Activated T-cell treated with anti-CD3 and anti-CD28 coated beads, Interleukin-2, amount 50 U/mL, for 24 hours (primary cell): ENCODE data around the gene TMEM72.

ENCODE experiments used
- DNase-seq: peaks from one replicate; pipeline ENCODE4 v3.0.0-alpha.2; 2020
- H3K27ac Mint-ChIP-seq: 2 replicates; pipeline ENCODE4 v1.8.0; 2020; ENCODE audit warnings: mild to moderate bottlenecking, mixed read lengths
- H3K27me3 Mint-ChIP-seq: 2 replicates; pipeline ENCODE4 v1.8.0; 2020; ENCODE audit warnings: mixed read lengths
- H3K36me3 Mint-ChIP-seq: 2 replicates; pipeline ENCODE4 v1.8.0; 2020; ENCODE audit warnings: low read depth, mixed read lengths
- H3K4me1 Mint-ChIP-seq: 2 replicates; pipeline ENCODE4 v1.8.0; 2020; ENCODE audit warnings: low read depth, mixed read lengths
- H3K4me3 Mint-ChIP-seq: 2 replicates; pipeline ENCODE4 v1.8.0; 2020; ENCODE audit warnings: mild to moderate bottlenecking, moderate library complexity, mixed read lengths
- H3K9me3 Mint-ChIP-seq: 2 replicates; pipeline ENCODE4 v1.8.0; 2020; ENCODE audit warnings: mixed read lengths

TMEM72 gene

DNA sequence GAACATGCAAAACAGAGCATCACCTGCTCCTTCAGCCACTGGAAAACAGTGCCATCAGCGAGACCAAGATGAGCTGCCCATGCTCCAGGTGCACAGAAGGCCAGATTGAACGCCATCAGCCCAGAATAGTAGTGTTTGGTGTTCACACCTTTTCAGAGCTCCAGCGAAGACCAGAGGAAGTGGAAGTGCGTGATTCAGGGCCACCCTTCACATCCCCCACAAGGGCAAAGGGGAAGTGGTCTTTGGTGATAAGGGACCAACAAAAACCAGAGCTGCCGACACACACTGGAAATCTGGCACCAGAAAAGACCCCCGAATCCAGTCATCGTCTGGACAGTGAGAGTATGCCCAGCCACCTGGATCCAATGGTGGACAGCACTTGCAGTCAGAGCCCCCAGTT lies 29.5 kb upstream of the TMEM72 start:
- Mint-ChIP-seq H3K4me1 (peaks cover 10% of the 10 kb centered on the region), H3K4me3 (no peak overlapping the region), H3K27ac (no peak overlapping the region), H3K36me3 (no peaks in the 10 kb centered on the region), H3K27me3 (peaks cover 19% of the 10 kb centered on the region), H3K9me3 (no peaks in the 10 kb centered on the region)
- no peak for DNase-seq

- Mint-ChIP-seq H3K4me1 (peaks cover 10% of the 10 kb centered on the region), H3K4me3 (no peak overlapping the region), H3K27me3 (peaks cover 19% of the 10 kb centered on the region), H3K9me3 (no peaks in the 10 kb centered on the region), H3K36me3 (no peaks in the 10 kb centered on the region), H3K27ac (no peak overlapping the region)
- DNase-seq = no peak
These were observed 28.9 kb upstream of the TMEM72 start for GRCh38 chr10:44882166-44882720.

DNA sequence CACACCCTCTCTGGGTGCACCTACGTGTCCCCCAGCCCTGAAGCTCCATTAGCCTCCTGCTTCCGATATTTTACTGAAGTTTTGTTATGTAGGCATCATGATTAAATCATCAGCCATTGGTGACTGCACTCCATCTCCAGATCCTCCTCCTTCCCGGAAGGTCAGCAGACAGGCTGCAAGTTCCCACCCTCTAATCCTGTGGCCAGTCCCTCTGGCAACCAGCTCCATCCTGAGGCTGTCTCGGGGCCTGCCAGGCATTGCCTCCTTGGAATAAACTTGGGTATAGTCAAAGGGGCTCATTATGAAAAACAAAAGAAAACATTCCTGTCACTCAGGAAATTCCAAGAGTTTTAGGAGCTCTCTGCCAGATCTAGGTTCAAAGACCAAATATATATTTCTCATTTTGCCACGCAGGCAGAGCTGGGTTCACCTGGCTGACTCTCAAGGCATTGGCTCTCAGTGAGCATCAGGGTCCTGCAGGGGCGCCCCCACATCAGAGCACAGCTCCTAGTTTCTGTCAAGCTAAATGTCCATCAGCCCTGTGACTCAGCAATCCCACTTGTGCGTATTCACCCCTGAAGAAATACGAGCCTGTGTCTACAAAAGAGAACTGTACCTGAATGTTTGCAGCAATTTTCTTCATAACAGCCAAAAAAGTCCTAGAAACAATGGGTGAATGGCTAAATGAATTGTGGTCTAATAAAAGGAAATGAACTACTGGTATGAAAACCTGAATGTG lies 27.4 kb upstream of the TMEM72 start:
- Mint-ChIP-seq H3K27ac (no peak overlapping the region), H3K27me3 (peaks cover 19% of the 10 kb centered on the region), H3K9me3 (no peaks in the 10 kb centered on the region), H3K4me3 (no peak overlapping the region), H3K36me3 (no peaks in the 10 kb centered on the region), H3K4me1 (peaks cover 9% of the 10 kb centered on the region)
- DNase-seq = no peak

DNA sequence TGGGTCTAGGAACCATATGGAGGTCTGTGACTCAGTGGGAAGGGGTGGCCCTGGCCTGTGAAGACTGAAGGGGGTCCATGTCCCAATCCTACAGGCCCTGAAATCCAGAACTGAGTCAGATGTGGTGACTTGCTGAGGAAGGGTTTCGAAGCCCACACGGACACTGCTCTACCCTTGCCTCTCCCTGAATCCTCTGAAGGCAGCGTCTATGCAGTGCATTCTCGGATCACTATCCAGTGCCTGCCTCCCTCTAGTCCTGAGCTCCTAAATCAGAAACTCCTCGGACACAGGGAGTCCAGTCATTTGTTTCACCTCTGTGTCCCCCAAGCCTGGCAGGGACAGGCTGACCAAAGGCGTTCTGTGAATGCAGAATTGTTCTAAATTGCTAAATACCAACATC lies 25.4 kb upstream of the TMEM72 start:
- no peak for DNase-seq
- H3K36me3 Mint-ChIP-seq = no peaks in the 10 kb centered on the region
- H3K9me3 Mint-ChIP-seq = no peaks in the 10 kb centered on the region
- H3K27ac Mint-ChIP-seq = no peak overlapping the region
- peaks cover under 1% of the 10 kb centered on the region for H3K27me3 Mint-ChIP-seq
- H3K4me3 Mint-ChIP-seq = no peak overlapping the region
- H3K4me1 Mint-ChIP-seq = no peaks in the 10 kb centered on the region

DNA sequence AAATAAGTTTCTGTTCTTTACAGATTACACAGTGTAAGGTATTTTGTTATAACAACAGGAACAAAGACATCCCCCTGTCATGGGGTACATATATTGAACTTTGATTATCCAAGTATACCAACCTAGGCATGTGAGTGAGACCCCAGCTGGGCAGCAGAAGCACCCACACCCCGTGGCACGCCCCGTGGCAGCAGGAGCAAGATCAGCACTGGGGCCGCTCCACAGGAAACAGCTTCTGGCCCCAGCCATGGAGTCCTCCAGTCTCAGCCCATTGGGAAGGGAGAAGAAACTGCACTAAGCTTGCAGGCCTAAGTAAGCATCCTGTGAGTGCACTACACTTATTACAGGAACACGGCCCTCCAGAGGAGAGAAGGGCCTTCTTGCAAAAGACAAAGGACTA lies 24.2 kb upstream of the TMEM72 start:
- no peak for DNase-seq
- Mint-ChIP-seq H3K4me1 (no peaks in the 10 kb centered on the region), H3K4me3 (no peak overlapping the region), H3K27ac (no peak overlapping the region), H3K27me3 (no peaks in the 10 kb centered on the region), H3K36me3 (no peaks in the 10 kb centered on the region), H3K9me3 (no peaks in the 10 kb centered on the region)

DNA sequence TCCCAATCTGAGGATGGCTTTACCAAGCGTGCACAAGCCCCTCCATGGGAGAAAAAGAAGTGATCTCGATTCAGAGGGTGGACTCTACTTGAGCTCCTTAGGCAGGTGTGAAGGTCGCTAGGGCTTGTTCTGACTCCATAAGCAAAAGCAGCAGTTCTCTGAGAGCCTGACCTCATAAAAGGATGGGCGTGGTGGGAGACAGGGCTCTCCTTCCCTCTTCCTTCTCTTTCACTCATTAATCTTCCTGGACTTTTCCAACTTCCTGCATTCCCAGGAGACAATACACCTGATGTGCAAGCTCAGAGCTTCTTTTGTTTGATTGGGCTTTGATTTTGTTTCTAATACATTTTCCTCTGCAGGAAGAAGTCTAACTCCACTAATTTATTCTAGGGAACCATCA lies 22.3 kb upstream of the TMEM72 start:
- H3K9me3 Mint-ChIP-seq = no peaks in the 10 kb centered on the region

DNA sequence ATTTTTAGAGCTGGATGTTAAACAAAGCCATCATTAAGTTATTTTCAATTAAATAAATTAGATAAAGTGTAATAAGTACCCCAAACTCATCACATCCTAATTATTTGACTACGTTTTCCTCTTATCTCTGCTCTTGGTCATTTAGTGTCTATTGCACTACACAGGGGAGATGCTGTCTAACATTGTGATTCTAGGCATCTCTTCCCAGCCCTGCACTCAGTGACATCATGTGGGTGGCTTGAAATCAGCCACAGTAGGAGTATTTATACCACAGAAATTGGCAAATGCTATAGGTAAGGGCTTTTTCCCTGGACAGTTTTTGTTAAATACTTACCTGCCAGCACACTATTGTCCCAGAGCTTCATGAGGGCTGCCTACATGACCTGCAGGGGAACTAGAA lies 21.3 kb upstream of the TMEM72 start:
- Mint-ChIP-seq H3K36me3 (no peaks in the 10 kb centered on the region), H3K9me3 (no peaks in the 10 kb centered on the region), H3K27me3 (no peaks in the 10 kb centered on the region), H3K4me3 (no peak overlapping the region), H3K27ac (no peak overlapping the region), H3K4me1 (no peaks in the 10 kb centered on the region)
- no peak for DNase-seq

More for the DNA sequence above, 22.3 kb upstream of the TMEM72 start:
- no peaks in the 10 kb centered on the region for H3K27me3 Mint-ChIP-seq
- no peaks in the 10 kb centered on the region for H3K4me1 Mint-ChIP-seq
- no peaks in the 10 kb centered on the region for H3K36me3 Mint-ChIP-seq
- H3K4me3 Mint-ChIP-seq = no peak overlapping the region
- no peak overlapping the region for H3K27ac Mint-ChIP-seq
- no peak for DNase-seq

- Mint-ChIP-seq H3K27ac (no peak overlapping the region), H3K4me1 (no peaks in the 10 kb centered on the region)
These were observed 20.2 kb upstream of the TMEM72 start for GRCh38 chr10:44890696-44891563.

DNA sequence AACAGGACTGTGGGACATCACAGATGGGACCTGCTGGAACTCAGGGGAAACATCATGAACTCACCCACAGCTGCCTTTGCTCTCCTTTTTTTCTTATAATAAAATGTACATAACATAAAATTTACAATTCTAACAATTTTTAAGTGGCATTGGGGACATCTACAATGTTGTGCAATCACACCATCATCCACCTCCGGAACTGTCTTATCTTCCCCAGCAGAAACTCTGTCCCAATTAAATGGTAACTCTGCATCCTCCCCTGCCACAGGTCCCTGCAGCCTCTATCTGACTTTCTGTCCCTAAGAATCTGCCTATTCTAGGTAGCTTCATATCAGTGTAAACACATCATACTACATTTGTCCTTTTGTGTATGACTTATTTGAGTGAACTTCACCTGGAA lies 19.4 kb upstream of the TMEM72 start:
- no peaks in the 10 kb centered on the region for H3K9me3 Mint-ChIP-seq
- no peak for DNase-seq
- no peak overlapping the region for H3K4me3 Mint-ChIP-seq
- no peaks in the 10 kb centered on the region for H3K27me3 Mint-ChIP-seq
- no peaks in the 10 kb centered on the region for H3K36me3 Mint-ChIP-seq
- no peaks in the 10 kb centered on the region for H3K4me1 Mint-ChIP-seq
- no peak overlapping the region for H3K27ac Mint-ChIP-seq

More at GRCh38 chr10:44890696-44891563, 20.2 kb upstream of the TMEM72 start:
- Mint-ChIP-seq H3K4me3 (no peak overlapping the region), H3K9me3 (no peaks in the 10 kb centered on the region), H3K36me3 (no peaks in the 10 kb centered on the region), H3K27me3 (no peaks in the 10 kb centered on the region)
- no peak for DNase-seq

- no peaks in the 10 kb centered on the region for H3K27me3 Mint-ChIP-seq
- no peaks in the 10 kb centered on the region for H3K36me3 Mint-ChIP-seq
- H3K9me3 Mint-ChIP-seq = no peaks in the 10 kb centered on the region
- no peak for DNase-seq
- no peak overlapping the region for H3K27ac Mint-ChIP-seq
- H3K4me1 Mint-ChIP-seq = no peaks in the 10 kb centered on the region
- H3K4me3 Mint-ChIP-seq = no peak overlapping the region
These were observed 17.3 kb upstream of the TMEM72 start for GRCh38 chr10:44893604-44894468.

DNA sequence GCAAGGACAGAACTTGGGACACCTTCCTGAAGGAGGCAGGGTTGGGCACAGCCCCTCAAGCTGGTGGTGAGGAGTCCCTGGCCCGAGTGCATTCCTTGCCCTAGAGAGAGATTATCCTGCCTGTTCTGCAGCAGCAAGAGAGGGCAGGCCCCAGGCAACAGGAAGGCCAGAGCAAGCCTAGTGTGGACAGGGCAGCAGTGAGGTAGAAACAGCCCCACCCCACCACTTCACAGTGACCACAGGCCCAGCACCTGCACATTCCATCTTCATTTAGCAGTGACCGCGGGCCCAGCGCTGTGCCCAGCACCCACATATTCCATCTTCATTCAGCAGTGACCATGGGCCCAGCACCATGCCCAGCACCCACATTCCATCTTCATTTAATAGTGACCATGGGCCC lies 16.4 kb upstream of the TMEM72 start:
- H3K9me3 Mint-ChIP-seq = no peaks in the 10 kb centered on the region
- no peak overlapping the region for H3K4me3 Mint-ChIP-seq
- DNase-seq = no peak
- no peaks in the 10 kb centered on the region for H3K36me3 Mint-ChIP-seq
- no peaks in the 10 kb centered on the region for H3K4me1 Mint-ChIP-seq
- no peak overlapping the region for H3K27ac Mint-ChIP-seq
- no peaks in the 10 kb centered on the region for H3K27me3 Mint-ChIP-seq

DNA sequence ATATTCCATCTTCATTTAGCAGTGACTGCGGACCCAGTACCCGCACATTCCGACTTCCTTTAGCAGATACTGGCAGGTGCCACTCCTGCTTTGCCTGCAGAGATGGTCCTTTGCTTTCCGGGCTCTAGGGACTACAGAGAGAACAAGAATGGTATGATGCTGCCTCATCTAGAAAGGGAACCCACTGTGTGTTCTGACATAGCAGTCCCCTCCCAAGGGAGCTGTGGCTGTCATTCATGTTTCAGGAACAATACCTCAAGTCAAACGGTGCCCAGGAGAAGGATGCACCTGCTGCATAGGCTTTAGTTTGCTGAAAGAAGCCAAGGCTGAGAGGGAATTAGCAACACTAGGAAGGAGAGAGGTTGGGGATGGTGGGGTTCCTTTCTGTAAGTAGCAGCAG lies 15.9 kb upstream of the TMEM72 start:
- H3K27ac Mint-ChIP-seq = no peak overlapping the region
- H3K4me1 Mint-ChIP-seq = no peaks in the 10 kb centered on the region
- no peak overlapping the region for H3K4me3 Mint-ChIP-seq
- no peaks in the 10 kb centered on the region for H3K36me3 Mint-ChIP-seq
- H3K9me3 Mint-ChIP-seq = no peaks in the 10 kb centered on the region
- no peaks in the 10 kb centered on the region for H3K27me3 Mint-ChIP-seq
- no peak for DNase-seq

- Mint-ChIP-seq H3K4me3 (no peak overlapping the region), H3K36me3 (no peaks in the 10 kb centered on the region), H3K9me3 (no peaks in the 10 kb centered on the region), H3K27me3 (no peaks in the 10 kb centered on the region), H3K4me1 (no peaks in the 10 kb centered on the region), H3K27ac (no peak overlapping the region)
- no peak for DNase-seq
These were observed 14.1 kb upstream of the TMEM72 start for GRCh38 chr10:44897049-44897448.

DNA sequence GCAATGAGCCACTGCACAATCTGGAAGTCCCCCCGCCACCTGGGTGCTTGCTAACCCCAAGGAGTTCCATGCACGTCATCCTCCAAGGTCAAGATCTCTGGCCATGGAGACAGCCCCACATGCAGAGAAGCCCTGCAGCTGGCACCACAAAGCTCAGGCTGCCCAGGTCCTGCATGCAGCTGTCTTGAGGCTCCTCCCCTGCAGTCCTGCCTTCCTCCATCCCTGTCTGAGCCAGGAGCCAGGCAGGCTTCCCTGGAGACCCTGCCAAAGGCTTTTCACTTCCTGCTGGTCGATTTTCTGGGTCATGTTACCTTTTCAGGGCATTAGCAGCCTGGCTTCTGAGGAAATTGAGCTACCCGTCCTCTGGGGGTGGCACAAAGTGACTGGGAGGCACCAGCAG lies 12.5 kb upstream of the TMEM72 start:
- no peaks in the 10 kb centered on the region for H3K36me3 Mint-ChIP-seq
- no peak overlapping the region for H3K27ac Mint-ChIP-seq
- H3K9me3 Mint-ChIP-seq = no peaks in the 10 kb centered on the region

More for the DNA sequence above, 12.5 kb upstream of the TMEM72 start:
- no peak for DNase-seq
- Mint-ChIP-seq H3K4me1 (no peaks in the 10 kb centered on the region), H3K27me3 (no peaks in the 10 kb centered on the region), H3K4me3 (no peak overlapping the region)
